HG02642 (cell line): ENCODE results near the gene TRPV4.
"Not testable (repeated sequence)": the region's sequence is repeated elsewhere in the genome, so short reads cannot be mapped to it uniquely, and the experiment has no call there.

Source experiments
- ATAC-seq: cut with Tn5 transposase; IDR thresholded peaks from one replicate; pipeline ENCODE4 v1.9.1; 2021; ENCODE audit warnings: mild to moderate bottlenecking; ENCODE audit not compliant: unreplicated experiment, poor library complexity

TRPV4 gene

GRCh38 chr12:109833307-109834189, at the start of gene TRPV4:
Gene TRPV4 (minus strand): TSS chr12:109833398. CDS start chr12:109814796, 18,602 bp downstream.
- ATAC-seq: no peak

- ATAC-seq: no peak
Measured at GRCh38 chr12:109881752-109882151, 48.6 kb upstream of the TRPV4 start.

GRCh38 chr12:109880938-109881337, 47.7 kb upstream of the TRPV4 start:
- no peak for ATAC-seq

- ATAC-seq: peak; percentile 96
Measured at GRCh38 chr12:109880043-109880931, 47.1 kb upstream of the TRPV4 start, which contains the start of gene GLTP. Gene GLTP (minus strand): TSS chr12:109880541. CDS start chr12:109880374, 167 bp downstream.

- no peak for ATAC-seq
Measured at GRCh38 chr12:109879351-109880042, 46.3 kb upstream of the TRPV4 start.

GRCh38 chr12:109878749-109879148, 45.6 kb upstream of the TRPV4 start:
- no peak for ATAC-seq

- no peak for ATAC-seq
Measured at GRCh38 chr12:109878247-109878625, 45.0 kb upstream of the TRPV4 start.

- no peak for ATAC-seq
Measured at GRCh38 chr12:109877504-109878246, 44.5 kb upstream of the TRPV4 start.

GRCh38 chr12:109876406-109876805, 43.2 kb upstream of the TRPV4 start:
- ATAC-seq: no peak

- ATAC-seq: no peak
Measured at GRCh38 chr12:109875572-109876131, 42.5 kb upstream of the TRPV4 start.

GRCh38 chr12:109873653-109874052, 40.5 kb upstream of the TRPV4 start:
- ATAC-seq: no peak

GRCh38 chr12:109871668-109872314, 38.6 kb upstream of the TRPV4 start:
- no peak for ATAC-seq

- ATAC-seq: no peak
Measured at GRCh38 chr12:109870648-109871047, 37.5 kb upstream of the TRPV4 start.

GRCh38 chr12:109868182-109869051, 35.2 kb upstream of the TRPV4 start:
- no peak for ATAC-seq

- ATAC-seq: no peak
Measured at GRCh38 chr12:109864916-109865315, 31.7 kb upstream of the TRPV4 start.

- no peak for ATAC-seq
Measured at GRCh38 chr12:109863847-109864712, 30.9 kb upstream of the TRPV4 start.

GRCh38 chr12:109862491-109862890, 29.3 kb upstream of the TRPV4 start:
- ATAC-seq: not testable (repeated sequence)
